Esophagus squamous epithelium (tissue), 4 donors: ENCODE results near the gene SPTBN5.

Source experiments
- CTCF ChIP-seq, 6 experiments: fragments of 450-650 bp in 4 of 6; fragments of 200-600 bp in 2 of 6; sonication (generic) in 2 of 6; IDR thresholded peaks; one replicate each; pipeline ENCODE4 v1.5.1; 2016 to 2019; ENCODE audit warnings: antibody characterized with exemption in 6 of 6, mild to moderate bottlenecking in 4 of 6, moderate library complexity in 4 of 6
- POLR2A ChIP-seq, 4 donors: fragments of 450-650 bp; IDR thresholded peaks; one replicate each; pipeline ENCODE4 v1.6.1; 2017; ENCODE audit warnings: antibody characterized with exemption in 4 of 4, mild to moderate bottlenecking in 4 of 4, moderate library complexity in 3 of 4

- TF ChIP-seq CTCF (IDR thresholded peaks at IDR 0.05) (no peak), POLR2A (IDR thresholded peaks at IDR 0.05) (no peak)
Measured at GRCh38 chr15:41886741-41887140, 7.1 kb downstream of the SPTBN5 start.
